BJ (cell line): ENCODE results near the gene PARVG. TPM values are rescaled to one million over a fixed set of nuclear protein-coding genes. Genes with fewer than 3 reads are reported as not detected.

Source experiments
- polyA plus RNA-seq: library from polyadenylated mRNA; depleted of rRNA; stranded (reverse); fragments of >200 nt; gene quantifications from 2 replicates; pipeline ENCODE4 v1.2.3, GENCODE V29; 2011; rRNA removed

The PARVG gene
- polyA plus RNA-seq, 1 experiment: not detected

Other genes with a start within 250 kb of the PARVG start
- 40.7 and 50.6 TPM in 2 replicates for gene SAMM50, start 225.5 kb upstream of the PARVG start, polyA plus RNA-seq
- 57.8 and 65.8 TPM in 2 replicates for gene PARVB, start 156.6 kb upstream of the PARVG start, polyA plus RNA-seq
- gene SHISAL1, start 132.0 kb downstream of the PARVG start, polyA plus RNA-seq: 0.28 and 0.34 TPM in 2 replicates